Adipocyte (in vitro differentiated cells): ENCODE results near the gene PFDN2.

Source experiments
- DNase-seq: peaks from one replicate; pipeline ENCODE4 v3.0.0-alpha.2; 2015; ENCODE audit warnings: low read depth
- H3K27me3 ChIP-seq: replicated peaks from 2 replicates; pipeline ENCODE4 v1.7.0; 2013; ENCODE audit warnings: mild to moderate bottlenecking, low read length, moderate library complexity; ENCODE audit not compliant: control insufficient read depth, insufficient read depth
- H3K36me3 ChIP-seq: 2 replicates; pipeline ENCODE4 v1.7.0; 2013; ENCODE audit warnings: low read length, mild to moderate bottlenecking, moderate library complexity; ENCODE audit not compliant: control insufficient read depth, insufficient read depth, severe bottlenecking
- H3K4me1 ChIP-seq: 2 replicates; pipeline ENCODE4 v1.7.0; 2013; ENCODE audit warnings: mild to moderate bottlenecking, low read length, moderate library complexity; ENCODE audit not compliant: control insufficient read depth, insufficient read depth
- H3K4me3 ChIP-seq: 2 replicates; pipeline ENCODE4 v1.7.0; 2013; ENCODE audit warnings: mild to moderate bottlenecking, low read length, moderate library complexity
- H3K9ac ChIP-seq: 2 replicates; pipeline ENCODE4 v1.7.0; 2013; ENCODE audit warnings: mild to moderate bottlenecking, low read length, moderate library complexity
- H3K9me3 ChIP-seq: 2 replicates; pipeline ENCODE4 v1.7.0; 2013; ENCODE audit warnings: mild to moderate bottlenecking, low read length, moderate library complexity; ENCODE audit not compliant: control insufficient read depth

PFDN2 gene

GRCh38 chr1:161096015-161096414 is 21.8 kb downstream of the PFDN2 start:
- peak overlapping the region; percentile 1 for H3K9ac ChIP-seq
- H3K27me3 ChIP-seq: no peaks in the 10 kb centered on the region
- H3K36me3 ChIP-seq: peaks cover 15% of the 10 kb centered on the region
- H3K4me1 ChIP-seq: peaks cover 48% of the 10 kb centered on the region
- no peak overlapping the region for H3K4me3 ChIP-seq
- no peaks in the 10 kb centered on the region for H3K9me3 ChIP-seq
- DNase-seq: no peak

- H3K4me1 ChIP-seq: peaks cover 41% of the 10 kb centered on the region
- DNase-seq: no peak
- H3K4me3 ChIP-seq: no peak overlapping the region
- no peak overlapping the region for H3K9ac ChIP-seq
- H3K27me3 ChIP-seq: no peaks in the 10 kb centered on the region
- H3K9me3 ChIP-seq: no peaks in the 10 kb centered on the region
- H3K36me3 ChIP-seq: peaks cover 11% of the 10 kb centered on the region
Observed at GRCh38 chr1:161095230-161095629, 22.6 kb downstream of the PFDN2 start.

- no peak overlapping the region for H3K9ac ChIP-seq
- H3K27me3 ChIP-seq: no peaks in the 10 kb centered on the region
- peaks cover 36% of the 10 kb centered on the region for H3K4me1 ChIP-seq
- no peak overlapping the region for H3K4me3 ChIP-seq
- H3K9me3 ChIP-seq: no peaks in the 10 kb centered on the region
- peaks cover 4% of the 10 kb centered on the region for H3K36me3 ChIP-seq
- DNase-seq: no peak
Observed at GRCh38 chr1:161094481-161094880, 23.4 kb downstream of the PFDN2 start.

GRCh38 chr1:161092621-161093028 is 25.2 kb downstream of the PFDN2 start:
- no peak overlapping the region for H3K9ac ChIP-seq
- no peaks in the 10 kb centered on the region for H3K9me3 ChIP-seq
- H3K27me3 ChIP-seq: no peaks in the 10 kb centered on the region
- H3K4me1 ChIP-seq: peaks cover 22% of the 10 kb centered on the region
- DNase-seq: no peak
- no peaks in the 10 kb centered on the region for H3K36me3 ChIP-seq
- no peak overlapping the region for H3K4me3 ChIP-seq

DNA sequence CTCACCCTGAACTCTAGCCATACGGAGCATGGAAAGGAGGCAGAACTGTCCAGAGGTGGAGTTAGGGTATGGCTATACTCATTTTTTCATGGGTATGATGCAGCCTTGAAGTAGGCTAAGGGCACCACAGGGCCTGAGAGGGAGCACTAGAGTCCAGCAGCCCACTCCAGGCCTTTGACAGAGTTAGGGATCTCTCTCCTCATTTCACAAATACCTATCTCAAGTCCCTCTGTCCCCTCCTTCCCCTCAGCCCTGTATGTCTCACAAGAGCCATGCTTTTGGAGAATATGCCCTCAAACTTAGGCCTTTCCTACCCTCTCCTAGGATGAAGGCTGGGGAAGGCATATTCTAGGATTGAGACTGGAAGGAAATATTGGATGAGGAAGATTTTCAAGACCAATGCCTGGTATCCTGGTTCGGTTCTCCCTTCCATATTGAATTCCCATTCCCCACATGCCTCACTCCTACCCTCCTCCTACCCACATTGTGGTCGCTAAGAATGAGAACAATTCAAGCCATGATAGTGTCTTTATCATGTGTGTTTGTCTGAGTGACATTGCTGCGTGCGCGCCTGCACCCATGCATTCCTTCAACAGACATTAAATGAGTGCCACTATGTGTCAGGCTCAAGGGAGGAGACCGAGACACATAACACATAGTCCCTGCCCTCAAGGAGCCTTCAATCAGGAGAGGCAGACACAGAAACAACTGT is 25.9 kb downstream of the PFDN2 start:
- Histone ChIP-seq H3K36me3 (no peaks in the 10 kb centered on the region), H3K4me3 (no peak overlapping the region), H3K9ac (no peak overlapping the region), H3K4me1 (peaks cover 16% of the 10 kb centered on the region), H3K27me3 (no peaks in the 10 kb centered on the region), H3K9me3 (no peaks in the 10 kb centered on the region)
- DNase-seq: no peak

GRCh38 chr1:161091093-161091492 is 26.7 kb downstream of the PFDN2 start:
- Histone ChIP-seq H3K9me3 (no peaks in the 10 kb centered on the region), H3K36me3 (no peaks in the 10 kb centered on the region), H3K4me1 (peaks cover 8% of the 10 kb centered on the region), H3K9ac (no peak overlapping the region), H3K27me3 (no peaks in the 10 kb centered on the region), H3K4me3 (no peak overlapping the region)
- DNase-seq: no peak

DNA sequence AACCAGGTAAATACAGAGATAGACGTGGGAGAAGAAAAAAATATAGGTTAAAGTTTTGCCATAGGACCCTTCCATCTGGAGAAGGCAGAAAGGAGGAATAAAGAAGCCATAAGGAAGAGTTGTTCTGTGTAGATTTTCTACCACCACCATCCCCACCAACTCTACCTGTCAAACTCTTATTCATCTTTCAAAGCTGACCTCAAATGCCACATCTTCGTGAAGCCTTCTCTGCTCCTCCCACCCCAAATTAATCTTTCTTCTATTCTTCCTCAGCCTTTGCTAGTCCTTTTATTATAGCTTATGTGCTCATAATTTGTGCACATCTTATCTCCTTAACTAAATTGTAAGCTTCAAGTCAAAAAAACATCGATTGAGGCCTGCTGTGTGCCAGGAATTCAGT is 27.2 kb downstream of the PFDN2 start:
- no peaks in the 10 kb centered on the region for H3K36me3 ChIP-seq
- no peaks in the 10 kb centered on the region for H3K27me3 ChIP-seq
- H3K9ac ChIP-seq: no peak overlapping the region
- peaks cover 4% of the 10 kb centered on the region for H3K4me1 ChIP-seq
- H3K4me3 ChIP-seq: no peak overlapping the region
- DNase-seq: no peak
- no peaks in the 10 kb centered on the region for H3K9me3 ChIP-seq

GRCh38 chr1:161089938-161090337 is 27.9 kb downstream of the PFDN2 start:
- no peak overlapping the region for H3K4me3 ChIP-seq
- no peaks in the 10 kb centered on the region for H3K36me3 ChIP-seq
- peaks cover 9% of the 10 kb centered on the region for H3K4me1 ChIP-seq
- H3K9ac ChIP-seq: no peak overlapping the region
- DNase-seq: no peak
- no peaks in the 10 kb centered on the region for H3K9me3 ChIP-seq
- no peaks in the 10 kb centered on the region for H3K27me3 ChIP-seq

- no peak for DNase-seq
- Histone ChIP-seq H3K36me3 (no peaks in the 10 kb centered on the region), H3K4me1 (peaks cover 10% of the 10 kb centered on the region), H3K27me3 (no peaks in the 10 kb centered on the region), H3K4me3 (no peak within 1 kb of the TSS), H3K9ac (no peak within 1 kb of the TSS), H3K9me3 (no peaks in the 10 kb centered on the region)
Observed at GRCh38 chr1:161089251-161089924, 28.4 kb downstream of the PFDN2 start, which contains the start of gene NECTIN4. Gene NECTIN4, minus strand, starts transcription at chr1:161089558. Its CDS starts 262 bp downstream, at chr1:161089296.

DNA sequence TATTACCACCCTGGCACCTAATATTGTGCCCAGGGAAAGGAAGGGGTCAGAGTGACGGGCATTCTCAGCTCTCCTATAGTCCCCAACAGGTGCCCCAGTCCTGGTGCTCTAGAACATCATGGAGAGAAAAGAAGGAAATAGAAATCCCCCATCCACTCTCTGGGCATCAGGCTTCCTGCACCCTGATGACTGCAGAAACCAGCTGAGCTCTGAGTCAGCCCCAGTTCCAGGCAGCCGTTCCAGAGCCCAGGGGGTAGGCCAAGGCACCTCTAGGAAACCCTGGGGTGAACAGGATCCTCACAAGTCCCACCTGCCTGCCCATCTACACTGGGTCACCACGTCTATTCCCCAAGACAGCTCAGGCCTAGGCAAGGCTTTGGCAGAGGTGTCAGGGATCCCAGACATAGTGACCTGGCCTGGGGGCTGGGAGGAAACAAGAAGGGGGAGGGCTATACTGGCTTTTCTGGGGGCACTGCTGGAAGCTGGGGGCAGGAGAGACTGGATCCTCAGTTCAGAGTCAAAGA is 29.2 kb downstream of the PFDN2 start:
- H3K9ac ChIP-seq: no peak overlapping the region
- H3K27me3 ChIP-seq: no peaks in the 10 kb centered on the region
- no peaks in the 10 kb centered on the region for H3K36me3 ChIP-seq
- no peaks in the 10 kb centered on the region for H3K9me3 ChIP-seq
- H3K4me1 ChIP-seq: peaks cover 18% of the 10 kb centered on the region
- no peak overlapping the region for H3K4me3 ChIP-seq
- DNase-seq: no peak

GRCh38 chr1:161086457-161086856 is 31.4 kb downstream of the PFDN2 start:
- no peak for DNase-seq

More at GRCh38 chr1:161086457-161086856, 31.4 kb downstream of the PFDN2 start:
- Histone ChIP-seq H3K36me3 (no peaks in the 10 kb centered on the region), H3K4me1 (peaks cover 30% of the 10 kb centered on the region), H3K9ac (no peak overlapping the region), H3K9me3 (no peaks in the 10 kb centered on the region), H3K4me3 (no peak overlapping the region), H3K27me3 (no peaks in the 10 kb centered on the region)
